Keratinocyte (primary cell): Measurements from ENCODE around the gene E2F1. TPM values are rescaled to one million over a fixed set of nuclear protein-coding genes. Genes with fewer than 3 reads are reported as not detected.

Experiments used
- DNase-seq: peaks from one replicate; pipeline ENCODE4 v3.0.0-alpha.2; 2011; ENCODE audit warnings: low read depth, missing footprints, low spot score
- FAIRE-seq: peaks from 2 replicates; lab custom pipeline; 2011; peaks lifted over from hg19 to GRCh38; lab: Jason Lieb, UNC
- H2AFZ ChIP-seq: 2 replicates; pipeline ENCODE4 v1.6.0; 2012; ENCODE audit warnings: low read length, control low read depth, inconsistent platforms; ENCODE audit not compliant: control insufficient read depth
- H3K27ac ChIP-seq: 2 replicates; pipeline ENCODE4 v1.5.1; 2011; ENCODE audit warnings: low read length; ENCODE audit not compliant: control insufficient read depth, insufficient read depth
- H3K27me3 ChIP-seq: 3 replicates; pipeline ENCODE4 v1.6.0; 2011; ENCODE audit warnings: low read length; ENCODE audit not compliant: control insufficient read depth, insufficient read depth; ENCODE audit errors: extremely low read depth
- H3K36me3 ChIP-seq, 2 experiments: 2 replicates in 1 of 2; 3 replicates in 1 of 2; pipeline ENCODE4 v1.5.1; 2011; ENCODE audit warnings: low read length in 2 of 2, mild to moderate bottlenecking in 1 of 2; ENCODE audit not compliant: control insufficient read depth in 2 of 2, insufficient read depth in 2 of 2; ENCODE audit errors: extremely low read depth in 1 of 2
- H3K4me1 ChIP-seq: 3 replicates; pipeline ENCODE4 v1.5.1; 2011; ENCODE audit warnings: low read length; ENCODE audit not compliant: control insufficient read depth, insufficient read depth; ENCODE audit errors: extremely low read depth
- H3K4me2 ChIP-seq: 3 replicates; pipeline ENCODE4 v1.6.0; 2011; ENCODE audit warnings: low read depth, low read length; ENCODE audit not compliant: control insufficient read depth, insufficient read depth; ENCODE audit errors: extremely low read depth
- H3K4me3 ChIP-seq, 3 experiments: fragments of 200-600 bp in 1 of 3; sonication (generic) in 1 of 3; 2 replicates in 2 of 3; 3 replicates in 1 of 3; pipeline ENCODE4 v1.5.1; 2011 to 2016; ENCODE audit warnings: low read length in 3 of 3, mild to moderate bottlenecking in 3 of 3, control low read depth in 2 of 3, inconsistent platforms in 1 of 3, low read depth in 1 of 3, mixed read lengths in 1 of 3, mixed run types in 1 of 3, moderate library complexity in 1 of 3; ENCODE audit not compliant: control insufficient read depth in 2 of 3, insufficient read depth in 2 of 3; ENCODE audit errors: extremely low read depth in 1 of 3
- H3K79me2 ChIP-seq: 2 replicates; pipeline ENCODE4 v1.6.0; 2012; ENCODE audit warnings: low read length; ENCODE audit not compliant: control insufficient read depth, insufficient read depth
- H3K9ac ChIP-seq: 3 replicates; pipeline ENCODE4 v1.6.0; 2011; ENCODE audit warnings: low read length; ENCODE audit not compliant: control insufficient read depth, insufficient read depth; ENCODE audit errors: extremely low read depth
- H3K9me1 ChIP-seq: 3 replicates; pipeline ENCODE4 v1.6.0; 2011; ENCODE audit warnings: low read length; ENCODE audit not compliant: control insufficient read depth, insufficient read depth; ENCODE audit errors: extremely low read depth
- H3K9me3 ChIP-seq: 2 replicates; pipeline ENCODE4 v1.5.1; 2012; ENCODE audit warnings: low read depth, low read length; ENCODE audit not compliant: control insufficient read depth
- H4K20me1 ChIP-seq: 3 replicates; pipeline ENCODE4 v1.6.0; 2011; ENCODE audit warnings: low read length; ENCODE audit not compliant: control insufficient read depth, insufficient read depth; ENCODE audit errors: extremely low read depth
- CTCF ChIP-seq, 3 experiments: IDR thresholded peaks in 1 of 3; conservative IDR thresholded peaks in 1 of 3; optimal IDR thresholded peaks in 1 of 3; 2 replicates in 2 of 3; 3 replicates in 1 of 3; pipeline versions ENCODE3 to v1.5.1; 2011; ENCODE audit warnings: low read length in 3 of 3, mild to moderate bottlenecking in 3 of 3, moderate library complexity in 2 of 3, control low read depth in 1 of 3, inconsistent platforms in 1 of 3; ENCODE audit not compliant: insufficient read depth in 2 of 3; ENCODE audit errors: extremely low read depth in 1 of 3
- EZH2 ChIP-seq: IDR thresholded peaks from one replicate; pipeline ENCODE4 v1.6.1; 2012; ENCODE audit warnings: inconsistent platforms, mild to moderate bottlenecking, low read length, moderate library complexity
- dilution Hi-C: fragments of 300-500 bp; cut with MboI; formaldehyde crosslinking; loops from one replicate; pipeline ENCODE4 v1.7.0; 2020; ENCODE audit warnings: low sequenced_read_pairs; ENCODE audit not compliant: extremely low pct_ligation_motif_present
- polyA plus RNA-seq, 5 experiments: library from polyadenylated mRNA; depleted of rRNA in 3 of 5; stranded (reverse) in 3 of 5; stranded (forward) in 1 of 5; unstranded in 1 of 5; fragments of >200 nt; gene quantifications; 1 replicate in 1 of 5; 2 replicates in 3 of 5; 3 replicates in 1 of 5; pipeline versions ENCODE4 v1.2.1 to v1.2.3, GENCODE V29; 2011 to 2012; ENCODE audit warnings: missing spikeins in 2 of 5, low read depth in 1 of 5, low replicate concordance in 1 of 5

Gene E2F1
- polyA plus RNA-seq, 1 donor (not counting 4 experiments of a cell fraction or from before 2014, with no cell fraction given): 2.8 TPM

GRCh38 chr20:33670715-33671499, 15.3 kb downstream of the E2F1 start:
- no peaks in the 10 kb centered on the region for H3K9me3 ChIP-seq
- no peak overlapping the region for H3K27ac ChIP-seq
- no peaks in the 10 kb centered on the region for H3K27me3 ChIP-seq
- no peak overlapping the region for H3K4me2 ChIP-seq
- H3K79me2 ChIP-seq: no peaks in the 10 kb centered on the region
- no peaks in the 10 kb centered on the region for H3K9me1 ChIP-seq
- TF ChIP-seq CTCF (optimal IDR thresholded peaks at IDR 0.05 in 1 of 3, IDR thresholded peaks at IDR 0.05 in 1 of 3, conservative IDR thresholded peaks at IDR 0.05 in 1 of 3; ENCODE audit: extremely low read depth in 1 of 3, insufficient read depth in 2 of 3, low read length in 3 of 3): no peak
- TF ChIP-seq EZH2: no peak
- no peak overlapping the region for H3K4me3 ChIP-seq
- no peak overlapping the region for H2AFZ ChIP-seq
- H4K20me1 ChIP-seq: no peaks in the 10 kb centered on the region
- dilution Hi-C loops: no loop called here
- no peaks in the 10 kb centered on the region for H3K36me3 ChIP-seq
- FAIRE-seq (no peak), DNase-seq (no peak)
- H3K9ac ChIP-seq: no peak overlapping the region
- H3K4me1 ChIP-seq: peaks cover 16% of the 10 kb centered on the region

GRCh38 chr20:33669873-33670640, 16.1 kb downstream of the E2F1 start:
- Histone ChIP-seq H3K4me1 (peaks cover 16% of the 10 kb centered on the region), H3K79me2 (no peaks in the 10 kb centered on the region), H4K20me1 (no peaks in the 10 kb centered on the region), H3K9ac (no peak overlapping the region), H2AFZ (no peak overlapping the region), H3K9me1 (no peaks in the 10 kb centered on the region), H3K4me3 (no peak overlapping the region), H3K36me3 (no peaks in the 10 kb centered on the region), H3K27ac (no peak overlapping the region), H3K27me3 (no peaks in the 10 kb centered on the region), H3K9me3 (no peaks in the 10 kb centered on the region), H3K4me2 (no peak overlapping the region)
- FAIRE-seq (no peak), DNase-seq (no peak)
- TF ChIP-seq EZH2 (no peak), CTCF (optimal IDR thresholded peaks at IDR 0.05 in 1 of 3, IDR thresholded peaks at IDR 0.05 in 1 of 3, conservative IDR thresholded peaks at IDR 0.05 in 1 of 3; ENCODE audit: extremely low read depth in 1 of 3, insufficient read depth in 2 of 3, low read length in 3 of 3) (no peak)
- dilution Hi-C loops: no loop called here
